MCF 10A (cell line): ENCODE results near the gene SLC35E3. TPM values are rescaled to one million over a fixed set of nuclear protein-coding genes. Genes with fewer than 3 reads are reported as not detected.

ENCODE experiments used
- BruUV-seq: library from RNA; stranded (reverse); fragments of 400-500 nt; replicated peaks from 2 replicates; lab custom pipeline; 2021; lab: Mats Ljungman, UMichigan
- CTCF ChIA-PET: fragments of 300-600 bp; sonication (Branson Sonifier 250); formaldehyde crosslinking; extraction: SDS; loops from one replicate; lab custom pipeline; 2021; ENCODE audit warnings: antibody characterized with exemption, inconsistent platforms; lab: Yijun Ruan, JAX
- POLR2A ChIA-PET: fragments of 300-600, 350-650 bp; sonication (Branson Sonifier 250); formaldehyde crosslinking; extraction: SDS; loops from one replicate; lab custom pipeline; 2020; ENCODE audit warnings: antibody characterized with exemption, inconsistent platforms; lab: Yijun Ruan, JAX
- DNase-seq: peaks from one replicate; pipeline ENCODE4 v3.0.0-alpha.2; 2018; ENCODE audit not compliant: unreplicated experiment
- H3K27ac Mint-ChIP-seq: one replicate; pipeline ENCODE4 v1.8.0; 2022; ENCODE audit warnings: mild to moderate bottlenecking, low read depth, mixed read lengths; ENCODE audit not compliant: unreplicated experiment
- H3K27me3 Mint-ChIP-seq: one replicate; pipeline ENCODE4 v1.8.0; 2022; ENCODE audit warnings: mixed read lengths; ENCODE audit not compliant: insufficient read depth, unreplicated experiment
- H3K36me3 Mint-ChIP-seq: one replicate; pipeline ENCODE4 v1.8.0; 2022; ENCODE audit warnings: mild to moderate bottlenecking, moderate library complexity, mixed read lengths; ENCODE audit not compliant: insufficient read depth, unreplicated experiment
- H3K4me1 Mint-ChIP-seq: one replicate; pipeline ENCODE4 v1.8.0; 2022; ENCODE audit warnings: mixed read lengths; ENCODE audit not compliant: insufficient read depth, unreplicated experiment
- H3K4me3 Mint-ChIP-seq: one replicate; pipeline ENCODE4 v1.8.0; 2022; ENCODE audit warnings: mild to moderate bottlenecking, moderate library complexity, mixed read lengths; ENCODE audit not compliant: unreplicated experiment
- H3K9me3 Mint-ChIP-seq: one replicate; pipeline ENCODE4 v1.8.0; 2022; ENCODE audit warnings: mixed read lengths; ENCODE audit not compliant: unreplicated experiment
- CTCF ChIP-seq: fragments of 200-600 bp; IDR thresholded peaks from one replicate; pipeline ENCODE4 v1.8.0; 2022; ENCODE audit warnings: antibody characterized with exemption, mild to moderate bottlenecking; ENCODE audit not compliant: unreplicated experiment
- intact Hi-C: fragments of 100-400 bp; cut with micrococcal nuclease; formaldehyde crosslinking; loops from 2 replicates; pipeline ENCODE4 v1.14.1; 2022
- total RNA-seq: library from RNA; stranded (reverse); gene quantifications from 2 replicates; pipeline ENCODE4 v1.2.3, GENCODE V29; 2022

The SLC35E3 gene
- total RNA-seq, 1 experiment from 2014 or later: 7.6 TPM

- no peak overlapping the region for H3K27ac Mint-ChIP-seq
- CTCF ChIA-PET: interaction anchor here (0.6 to 2.9 kb wide), 6 partner anchors 15 to 302 kb away, joined by 3 to 6 read pairs (median 3); no protein-coding TSS in a partner anchor
These were observed 66.7 kb downstream of the SLC35E3 start for GRCh38 chr12:68812553-68813241.

GRCh38 chr12:68813242-68813593 is 67.2 kb downstream of the SLC35E3 start:
- H3K4me3 Mint-ChIP-seq: peak overlapping the region; percentile 90

More at GRCh38 chr12:68812553-68813241, 66.7 kb downstream of the SLC35E3 start:
- H3K4me3 Mint-ChIP-seq: peak overlapping the region; percentile 90
- H3K27me3 Mint-ChIP-seq: no peaks in the 10 kb centered on the region
- no peak for DNase-seq
- no peaks in the 10 kb centered on the region for H3K9me3 Mint-ChIP-seq
- POLR2A ChIA-PET: interaction anchor here (0.6 to 3.7 kb wide), 15 partner anchors 8 to 480 kb away, joined by 3 to 23 read pairs (median 5); partner anchors contain the start of genes MDM1, RAP1B and SLC35E3
- peaks cover 14% of the 10 kb centered on the region for H3K4me1 Mint-ChIP-seq
- no peak for TF ChIP-seq CTCF
- H3K36me3 Mint-ChIP-seq: peaks cover 98% of the 10 kb centered on the region
- intact Hi-C loops: no loop called here
- no TSS peak for BruUV-seq

GRCh38 chr12:68814490-68815231 is 68.7 kb downstream of the SLC35E3 start:
- peaks cover 100% of the 10 kb centered on the region for H3K36me3 Mint-ChIP-seq
- POLR2A ChIA-PET: interaction anchor here (0.6 to 3.7 kb wide), 7 partner anchors 11 to 211 kb away, joined by 3 to 23 read pairs (median 4); partner anchors contain the start of gene SLC35E3
- intact Hi-C loops: no loop called here
- H3K27ac Mint-ChIP-seq: no peak overlapping the region
- TF ChIP-seq CTCF: no peak
- H3K27me3 Mint-ChIP-seq: no peaks in the 10 kb centered on the region
- H3K9me3 Mint-ChIP-seq: no peaks in the 10 kb centered on the region
- H3K4me3 Mint-ChIP-seq: peak overlapping the region; percentile 90
- BruUV-seq: no TSS peak
- H3K4me1 Mint-ChIP-seq: peaks cover 14% of the 10 kb centered on the region
- no peak for DNase-seq
- CTCF ChIA-PET: interaction anchor here (0.7 to 2.2 kb wide), 3 partner anchors 16 to 774 kb away, joined by 3 to 16 read pairs (median 5); no protein-coding TSS in a partner anchor

More at GRCh38 chr12:68813242-68813593, 67.2 kb downstream of the SLC35E3 start:
- peaks cover 100% of the 10 kb centered on the region for H3K36me3 Mint-ChIP-seq
- H3K9me3 Mint-ChIP-seq: no peaks in the 10 kb centered on the region
- BruUV-seq: no TSS peak
- peaks cover 14% of the 10 kb centered on the region for H3K4me1 Mint-ChIP-seq
- no peak for TF ChIP-seq CTCF
- intact Hi-C loops: no loop called here
- H3K27ac Mint-ChIP-seq: no peak overlapping the region
- CTCF ChIA-PET: interaction anchor here (0.6 to 2.9 kb wide), 5 partner anchors 15 to 1271 kb away, joined by 3 to 6 read pairs (median 3); no protein-coding TSS in a partner anchor
- POLR2A ChIA-PET: interaction anchor here (0.6 to 3.7 kb wide), 11 partner anchors 8 to 481 kb away, joined by 3 to 23 read pairs (median 5); partner anchors contain the start of genes MDM1 and SLC35E3
- DNase-seq: no peak
- H3K27me3 Mint-ChIP-seq: no peaks in the 10 kb centered on the region
